Neuronal stem cell (in vitro differentiated cells): ENCODE results near the gene EVA1A.

Experiments
- DNase-seq: peaks from one replicate; pipeline ENCODE4 v3.0.0-alpha.2; 2013; ENCODE audit warnings: low spot score
- H2AFZ ChIP-seq: one replicate; pipeline ENCODE4 v1.6.1; 2013; ENCODE audit warnings: mild to moderate bottlenecking, low read length, inconsistent platforms
- H2AK5ac ChIP-seq: 2 replicates; pipeline ENCODE4 v1.6.1; 2013; ENCODE audit warnings: low read depth, mild to moderate bottlenecking, inconsistent platforms, low read length, moderate library complexity, mixed read lengths
- H2BK120ac ChIP-seq: 2 replicates; pipeline ENCODE4 v1.6.1; 2013; ENCODE audit warnings: low read depth, mild to moderate bottlenecking, inconsistent platforms, low read length, moderate library complexity, mixed read lengths
- H2BK12ac ChIP-seq: one replicate; pipeline ENCODE4 v1.6.1; 2013; ENCODE audit warnings: low read length, inconsistent platforms
- H2BK15ac ChIP-seq: 2 replicates; pipeline ENCODE4 v1.6.1; 2013; ENCODE audit warnings: mild to moderate bottlenecking, low read length, inconsistent platforms, mixed read lengths
- H2BK5ac ChIP-seq: one replicate; pipeline ENCODE4 v1.6.1; 2013; ENCODE audit warnings: inconsistent platforms, mild to moderate bottlenecking, low read length, moderate library complexity
- H3K14ac ChIP-seq: one replicate; pipeline ENCODE4 v1.6.1; 2013; ENCODE audit warnings: low read length, inconsistent platforms
- H3K18ac ChIP-seq: 2 replicates; pipeline ENCODE4 v1.6.1; 2013; ENCODE audit warnings: low read length, inconsistent platforms
- H3K23ac ChIP-seq: 2 replicates; pipeline ENCODE4 v1.6.1; 2013; ENCODE audit warnings: low read depth, mild to moderate bottlenecking, mixed read lengths, low read length, inconsistent platforms; ENCODE audit not compliant: poor library complexity
- H3K27ac ChIP-seq: replicated peaks from 3 replicates; pipeline ENCODE4 v1.5.1; 2013; ENCODE audit warnings: low read length, inconsistent platforms
- H3K27me3 ChIP-seq, 3 experiments: 2 replicates each; pipeline ENCODE4 v1.6.1; 2013; ENCODE audit warnings: low read length in 3 of 3, mild to moderate bottlenecking in 2 of 3, inconsistent platforms in 1 of 3, low read depth in 1 of 3, mixed read lengths in 1 of 3, moderate library complexity in 1 of 3; ENCODE audit not compliant: control insufficient read depth in 3 of 3, insufficient read depth in 3 of 3
- H3K36me3 ChIP-seq, 2 donors: replicated peaks in 1 of 2; 2 replicates each; pipeline ENCODE4 v1.6.1; 2013; ENCODE audit warnings: low read length in 2 of 2; ENCODE audit not compliant: control insufficient read depth in 2 of 2, insufficient read depth in 2 of 2
- H3K4ac ChIP-seq: 2 replicates; pipeline ENCODE4 v1.6.1; 2013; ENCODE audit warnings: inconsistent platforms, mild to moderate bottlenecking, low read length, moderate library complexity
- H3K4me1 ChIP-seq, 2 donors: 1 replicate in 1 of 2; 2 replicates in 1 of 2; pipeline ENCODE4 v1.6.1; 2013; ENCODE audit warnings: low read length in 2 of 2, low read depth in 1 of 2; ENCODE audit not compliant: control insufficient read depth in 2 of 2, insufficient read depth in 1 of 2
- H3K4me2 ChIP-seq: one replicate; pipeline ENCODE4 v1.6.1; 2013; ENCODE audit warnings: mild to moderate bottlenecking, low read length, inconsistent platforms; ENCODE audit not compliant: insufficient read depth, poor library complexity, severe bottlenecking
- H3K4me3 ChIP-seq, 2 donors: 2 replicates each; pipeline ENCODE4 v1.5.1; 2013; ENCODE audit warnings: low read length in 2 of 2, mild to moderate bottlenecking in 2 of 2, inconsistent platforms in 1 of 2, moderate library complexity in 1 of 2
- H3K79me1 ChIP-seq: one replicate; pipeline ENCODE4 v1.6.1; 2013; ENCODE audit warnings: low read depth, mild to moderate bottlenecking, inconsistent platforms, low read length, moderate library complexity
- H3K9ac ChIP-seq: one replicate; pipeline ENCODE4 v1.6.1; 2013; ENCODE audit warnings: mild to moderate bottlenecking, low read depth, low read length, inconsistent platforms; ENCODE audit not compliant: poor library complexity
- H3K9me3 ChIP-seq, 2 donors: replicated peaks in 1 of 2; 2 replicates each; pipeline versions ENCODE3 to v1.6.1; 2013; ENCODE audit warnings: low read length in 2 of 2, mild to moderate bottlenecking in 2 of 2, inconsistent platforms in 1 of 2, low read depth in 1 of 2, mixed read lengths in 1 of 2, moderate library complexity in 1 of 2; ENCODE audit not compliant: control insufficient read depth in 2 of 2, insufficient read depth in 1 of 2
- H4K8ac ChIP-seq: one replicate; pipeline ENCODE4 v1.6.1; 2013; ENCODE audit warnings: low read depth, mild to moderate bottlenecking, inconsistent platforms, low read length, moderate library complexity
- H4K91ac ChIP-seq: one replicate; pipeline ENCODE4 v1.6.1; 2013; ENCODE audit warnings: low read length, low read depth, mild to moderate bottlenecking, inconsistent platforms; ENCODE audit not compliant: poor library complexity
- WGBS, 2 donors: extraction: QIAGEN DNeasy Blood & Tissue Kit; methylation state at CpG; one replicate each; pipeline ENCODE4 v1.1.7; 2013; ENCODE audit warnings: missing lambda C conversion rate in 2 of 2, mixed read lengths in 1 of 2; ENCODE audit not compliant: insufficient read length in 2 of 2, insufficient replicate concordance in 1 of 2; ENCODE audit errors: extremely low coverage in 2 of 2; 5-methylcytosine and 5-hydroxymethylcytosine counted together

The EVA1A gene

DNA sequence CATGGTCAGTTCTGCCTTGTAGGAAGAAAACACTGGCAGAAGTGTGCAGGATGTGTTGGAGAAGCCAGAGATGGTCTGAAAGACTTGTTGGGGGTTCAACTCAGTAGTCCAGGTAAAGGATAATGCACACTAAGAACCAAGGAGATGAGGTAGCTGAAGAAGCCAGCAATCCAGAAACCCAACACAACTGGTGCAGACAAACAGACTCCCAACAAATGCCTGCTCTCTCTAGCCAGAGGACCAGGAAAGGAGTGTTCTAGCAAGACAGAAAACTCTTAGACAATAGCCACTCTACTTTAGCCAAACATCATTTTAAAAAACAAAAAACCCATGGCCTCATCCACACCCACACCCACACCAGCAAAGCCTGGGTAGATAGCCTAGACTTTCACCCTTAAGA, 33.9 kb downstream of the EVA1A start:
- Histone ChIP-seq H3K9me3 (no peaks in the 10 kb centered on the region), H4K91ac (no peak overlapping the region), H3K36me3 (no peaks in the 10 kb centered on the region), H3K4ac (no peak overlapping the region), H2BK5ac (no peak overlapping the region), H3K23ac (no peak overlapping the region), H3K27me3 (no peaks in the 10 kb centered on the region), H2BK12ac (no peak overlapping the region), H3K14ac (no peak overlapping the region), H3K27ac (no peak overlapping the region), H3K4me2 (no peak overlapping the region), H3K9ac (no peak overlapping the region), H4K8ac (no peak overlapping the region), H2AK5ac (no peak overlapping the region), H3K4me1 (no peaks in the 10 kb centered on the region), H2AFZ (no peak overlapping the region), H2BK120ac (no peak overlapping the region), H3K18ac (no peak overlapping the region), H3K4me3 (no peak overlapping the region), H2BK15ac (no peak overlapping the region), H3K79me1 (no peaks in the 10 kb centered on the region)
- no peak for DNase-seq

- Histone ChIP-seq H2BK15ac (no peak overlapping the region), H2AK5ac (no peak overlapping the region), H3K27ac (no peak overlapping the region), H3K79me1 (no peaks in the 10 kb centered on the region), H2BK5ac (no peak overlapping the region), H3K9ac (no peak overlapping the region), H2BK12ac (no peak overlapping the region), H3K27me3 (no peaks in the 10 kb centered on the region), H3K23ac (no peak overlapping the region), H3K36me3 (no peaks in the 10 kb centered on the region), H3K9me3 (no peaks in the 10 kb centered on the region), H3K4me2 (no peak overlapping the region), H2BK120ac (no peak overlapping the region), H4K91ac (no peak overlapping the region), H3K4me3 (no peak overlapping the region), H3K4ac (no peak overlapping the region), H3K18ac (no peak overlapping the region), H2AFZ (no peak overlapping the region), H4K8ac (no peak overlapping the region), H3K14ac (no peak overlapping the region), H3K4me1 (no peaks in the 10 kb centered on the region)
- no CpG with 5 or more reads among the region's 5 CpGs for WGBS, 2 donors
- DNase-seq = no peak
Observed at GRCh38 chr2:75525434-75526310, 35.1 kb downstream of the EVA1A start.

GRCh38 chr2:75524276-75524911, 36.3 kb downstream of the EVA1A start:
- H3K79me1 ChIP-seq = no peaks in the 10 kb centered on the region
- H3K9me3 ChIP-seq = no peaks in the 10 kb centered on the region
- no peak overlapping the region for H3K14ac ChIP-seq
- H2BK15ac ChIP-seq = no peak overlapping the region
- no peaks in the 10 kb centered on the region for H3K36me3 ChIP-seq
- H2BK12ac ChIP-seq = no peak overlapping the region
- no peak overlapping the region for H3K9ac ChIP-seq
- H3K27ac ChIP-seq = no peak overlapping the region
- no peak overlapping the region for H3K23ac ChIP-seq
- no peak for DNase-seq
- H2AK5ac ChIP-seq = no peak overlapping the region
- H3K4me3 ChIP-seq = no peak overlapping the region
- no peak overlapping the region for H3K4me2 ChIP-seq
- no peaks in the 10 kb centered on the region for H3K4me1 ChIP-seq
- H4K91ac ChIP-seq = no peak overlapping the region
- H4K8ac ChIP-seq = no peak overlapping the region
- no peak overlapping the region for H2BK5ac ChIP-seq
- no peaks in the 10 kb centered on the region for H3K27me3 ChIP-seq
- no peak overlapping the region for H3K4ac ChIP-seq
- no peak overlapping the region for H3K18ac ChIP-seq
- H2BK120ac ChIP-seq = no peak overlapping the region
- no peak overlapping the region for H2AFZ ChIP-seq
- WGBS, 2 donors = no CpG with 5 or more reads among the region's 2 CpGs

GRCh38 chr2:75523313-75524275, 37.1 kb downstream of the EVA1A start:
- Histone ChIP-seq H3K9me3 (no peaks in the 10 kb centered on the region), H3K27ac (no peak overlapping the region), H3K18ac (no peak overlapping the region), H3K4ac (no peak overlapping the region), H3K4me3 (no peak overlapping the region), H3K27me3 (no peaks in the 10 kb centered on the region), H2AK5ac (no peak overlapping the region), H3K4me1 (no peaks in the 10 kb centered on the region), H4K8ac (no peak overlapping the region), H3K9ac (no peak overlapping the region), H3K79me1 (no peaks in the 10 kb centered on the region), H3K36me3 (no peaks in the 10 kb centered on the region), H3K23ac (no peak overlapping the region), H2BK12ac (no peak overlapping the region), H3K4me2 (no peak overlapping the region), H4K91ac (no peak overlapping the region), H2BK120ac (no peak overlapping the region), H2BK15ac (no peak overlapping the region), H2BK5ac (no peak overlapping the region), H3K14ac (no peak overlapping the region), H2AFZ (no peak overlapping the region)
- DNase-seq = no peak
- WGBS, 2 donors = no CpG with 5 or more reads among the region's 6 CpGs
